GM12878 (cell line): ENCODE results near the gene SPATA25. TPM values are rescaled to one million over a fixed set of nuclear protein-coding genes. Genes with fewer than 3 reads are reported as not detected.

Source experiments
- ATAC-seq: fragments of 200-7000 bp; cut with Tn5 transposase; 3 replicates; pipeline ENCODE4 v1.9.1; 2020; ENCODE audit warnings: mild to moderate bottlenecking, moderate library complexity
- BruUV-seq: library from RNA; stranded (reverse); fragments of 400-500 nt; replicated peaks from 2 replicates; lab custom pipeline; 2021; lab: Mats Ljungman, UMichigan
- CTCF ChIA-PET: fragments of 300-600 bp; sonication (Branson Sonifier 250); formaldehyde crosslinking; extraction: SDS; loops from one replicate; lab custom pipeline; 2021; ENCODE audit warnings: inconsistent platforms; lab: Yijun Ruan, JAX
- POLR2A ChIA-PET: fragments of 350-600 bp; formaldehyde crosslinking; extraction: SDS; loops from one replicate; lab custom pipeline; 2021; ENCODE audit warnings: inconsistent platforms; lab: Charles Lee
- RAD21 ChIA-PET: fragments of 300-600 bp; sonication (Branson Sonifier 250); formaldehyde crosslinking; loops from one replicate; lab custom pipeline; 2023; ENCODE audit warnings: antibody characterized with exemption; ENCODE audit not compliant: unreplicated experiment; lab: Charles Lee
- SMC1A ChIA-PET: fragments of 300-600 bp; sonication (Branson Sonifier 250); formaldehyde crosslinking; loops from one replicate; lab custom pipeline; 2023; ENCODE audit not compliant: unreplicated experiment, uncharacterized antibody; lab: Charles Lee
- DNase-seq: peaks from one replicate; pipeline ENCODE4 v3.0.0-alpha.2; 2011; ENCODE audit warnings: low read depth, low spot score
- FAIRE-seq: peaks from 3 replicates; lab custom pipeline; 2011; peaks lifted over from hg19 to GRCh38; lab: Jason Lieb, UNC
- H2AFZ ChIP-seq: 2 replicates; pipeline ENCODE4 v1.6.0; 2011; ENCODE audit warnings: low read depth, low read length, control low read depth; ENCODE audit not compliant: control insufficient read depth
- H3K27ac ChIP-seq: 2 replicates; pipeline ENCODE4 v1.5.1; 2011; ENCODE audit warnings: control low read depth; ENCODE audit not compliant: control insufficient read depth, insufficient read depth
- H3K27me3 ChIP-seq, 2 experiments: replicated peaks in 1 of 2; 2 replicates each; pipeline versions ENCODE4 v1.6.0 to v1.6.1; 2011; ENCODE audit warnings: low read length in 1 of 2; ENCODE audit not compliant: control insufficient read depth in 2 of 2, insufficient read depth in 2 of 2
- H3K36me3 ChIP-seq, 2 experiments: 2 replicates each; pipeline ENCODE4 v1.5.1; 2011; ENCODE audit warnings: low read length in 1 of 2; ENCODE audit not compliant: control insufficient read depth in 2 of 2, insufficient read depth in 2 of 2
- H3K4me1 ChIP-seq: 2 replicates; pipeline ENCODE4 v1.6.1; 2011; ENCODE audit warnings: mild to moderate bottlenecking, low read length, moderate library complexity, mixed read lengths; ENCODE audit not compliant: control insufficient read depth, insufficient read depth
- H3K4me2 ChIP-seq: 2 replicates; pipeline ENCODE4 v1.6.0; 2011; ENCODE audit warnings: control low read depth; ENCODE audit not compliant: control insufficient read depth, insufficient read depth
- H3K4me3 ChIP-seq: fragments of 200-600 bp; sonication (generic); 2 replicates; pipeline ENCODE4 v1.5.1; 2016
- H3K79me2 ChIP-seq: 2 replicates; pipeline ENCODE4 v1.6.0; 2011; ENCODE audit warnings: low read length; ENCODE audit not compliant: control insufficient read depth, insufficient read depth
- H3K9ac ChIP-seq: 2 replicates; pipeline ENCODE4 v1.8.0; 2011; ENCODE audit warnings: low read length, control low read depth, mixed read lengths; ENCODE audit not compliant: control insufficient read depth, insufficient read depth
- H3K9me3 ChIP-seq: replicated peaks from 3 replicates; pipeline ENCODE4 v1.5.1; 2011; ENCODE audit warnings: mild to moderate bottlenecking, low read length; ENCODE audit not compliant: control insufficient read depth, insufficient read depth
- H4K20me1 ChIP-seq: 2 replicates; pipeline ENCODE4 v1.6.0; 2011; ENCODE audit not compliant: control insufficient read depth, insufficient read depth
- EZH2 ChIP-seq: IDR thresholded peaks from 2 replicates; pipeline ENCODE4 v1.6.1; 2012; ENCODE audit warnings: low read depth, mild to moderate bottlenecking, control low read depth, inconsistent platforms, low read length, borderline replicate concordance; ENCODE audit not compliant: control insufficient read depth
- MLLT1 ChIP-seq: fragments of 450-650 bp; IDR thresholded peaks from 2 replicates; pipeline ENCODE4 v1.6.1; 2016; ENCODE audit warnings: mild to moderate bottlenecking
- NR2C2 ChIP-seq: IDR thresholded peaks from 2 replicates; pipeline ENCODE4 v1.6.1; 2011; ENCODE audit warnings: borderline replicate concordance, low read depth; ENCODE audit not compliant: control insufficient read depth, insufficient read length
- RAD51 ChIP-seq: fragments of 450-650 bp; IDR thresholded peaks from 2 replicates; pipeline ENCODE4 v1.6.1; 2016; ENCODE audit warnings: moderate library complexity, mild to moderate bottlenecking, inconsistent platforms
- WGBS: methylation state at CpG from one replicate; pipeline ENCODE4 v1.1.6; 2016; ENCODE audit warnings: low lambda C conversion rate; ENCODE audit not compliant: insufficient replicate concordance, insufficient coverage; ENCODE audit errors: missing lambda C conversion rate; 5-methylcytosine and 5-hydroxymethylcytosine counted together
- in situ Hi-C: fragments of 300-500 bp; cut with MboI; formaldehyde crosslinking; loops from 9 replicates; pipeline ENCODE4 v1.14.3; 2018; ENCODE audit warnings: mixed read lengths
- intact Hi-C: fragments of 100-400 bp; cut with micrococcal nuclease; formaldehyde crosslinking; loops from one replicate; pipeline ENCODE4 v1.14.2; 2022; ENCODE audit not compliant: unreplicated experiment
- polyA plus RNA-seq, 11 experiments: library from polyadenylated mRNA; depleted of rRNA in 4 of 11; unstranded in 6 of 11; stranded (reverse) in 5 of 11; fragments of >200 nt; fragmentation: Nextera tagmentation in 4 of 11; fragmentation: Illumina TruSeq in 1 of 11; extraction: Ambion mirVana in 4 of 11; extraction: Trizol in 1 of 11; gene quantifications; 1 replicate in 1 of 11; 2 replicates in 10 of 11; pipeline versions ENCODE4 v1.2.1 to v1.2.3, GENCODE V29; 2011 to 2016; ENCODE audit warnings: inconsistent platforms in 2 of 11, missing spikeins in 2 of 11, low read depth in 1 of 11
- total RNA-seq, 4 experiments: library from RNA; depleted of rRNA in 3 of 4; stranded (reverse); fragments of >200 nt in 3 of 4; fragmentation: Illumina TruSeq in 1 of 4; extraction: Trizol in 1 of 4; gene quantifications; 2 replicates each; pipeline versions ENCODE4 v1.2.1 to v1.2.3, GENCODE V29; 2013 to 2021

Gene SPATA25
- total and polyA plus RNA-seq, 10 of the 15 experiments (the other 5 are each of a cell fraction or from before 2014, with no cell fraction given), result 0.28 to 2.9 (median 1.3) TPM; not detected in 3

DNA sequence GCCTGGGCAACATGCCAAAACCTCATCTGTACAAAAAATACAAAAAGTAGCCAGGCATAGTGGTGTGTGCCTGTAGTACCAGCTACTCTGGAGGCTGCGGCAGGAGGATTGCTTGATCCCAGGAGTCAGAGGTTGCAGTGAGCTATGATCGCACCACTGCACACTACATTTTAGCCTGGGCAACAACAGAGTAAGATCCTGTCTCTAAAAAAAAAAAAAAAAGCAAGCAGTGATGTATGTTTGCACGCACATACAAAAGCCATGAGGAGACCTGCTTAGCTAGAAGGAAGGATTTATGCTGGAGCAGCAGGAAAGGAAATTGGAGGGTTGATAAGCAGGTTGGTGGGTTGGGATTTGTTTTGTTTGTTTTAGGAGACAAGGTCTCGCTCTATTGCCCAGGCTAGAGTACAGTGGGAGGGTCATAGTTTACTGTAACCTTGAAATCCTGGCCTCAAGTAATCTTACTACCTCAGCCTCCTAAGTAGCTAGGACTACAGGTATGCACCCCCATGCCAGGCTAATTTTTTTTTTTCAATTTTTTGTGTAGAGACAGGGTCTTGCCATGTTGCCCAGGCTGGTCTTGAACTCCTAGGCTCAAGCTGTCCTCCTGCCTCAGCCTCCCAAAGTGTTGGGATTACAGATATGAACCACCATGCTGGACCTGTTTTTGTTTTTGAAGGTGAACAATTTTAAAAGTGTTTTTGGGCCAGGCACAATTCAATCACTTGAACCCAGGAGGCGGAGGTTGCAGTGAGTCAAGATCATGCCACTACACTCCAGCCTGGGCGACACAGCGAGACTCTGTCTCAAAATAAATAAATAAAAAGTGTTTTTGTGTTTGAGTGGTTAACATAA is 26.0 kb downstream of the SPATA25 start:
- ATAC-seq (no peak), FAIRE-seq (no peak), DNase-seq (no peak)
- Histone ChIP-seq H3K36me3 (no peaks in the 10 kb centered on the region), H3K27me3 (no peaks in the 10 kb centered on the region), H3K4me2 (no peak overlapping the region), H3K9ac (no peak overlapping the region), H3K27ac (no peak overlapping the region), H3K4me3 (no peak overlapping the region), H3K4me1 (0 out of 2 replicates have a peak, but pooled peaks cover 2% of the 10 kb centered on the region), H2AFZ (no peak overlapping the region), H3K9me3 (no peaks in the 10 kb centered on the region), H3K79me2 (peaks cover 8% of the 10 kb centered on the region), H4K20me1 (no peaks in the 10 kb centered on the region)
- CTCF ChIA-PET, result interaction anchor here (1.4 kb wide), 1 partner anchor 108 kb away, joined by 3 read pairs; no protein-coding TSS in a partner anchor
- WGBS, result 99% methylated on average over 7 of the region's 7 CpGs
- TF ChIP-seq RAD51 (no peak), MLLT1 (no peak), NR2C2 (no peak), EZH2 (no peak)
- BruUV-seq, result no TSS peak
- RAD21 ChIA-PET, result no interaction called here
- SMC1A ChIA-PET, result no interaction called here
- intact Hi-C loops (no loop called here), in situ Hi-C loops (no loop called here)
- POLR2A ChIA-PET, result interaction anchor here (0.6 to 1.5 kb wide), 6 partner anchors 19 to 74 kb away, joined by 3 to 6 read pairs (median 4); partner anchors contain the start of genes PCIF1 and ZSWIM1
